HepG2 (cell line): Measurements from ENCODE around the gene NBR1. TPM values are rescaled to one million over a fixed set of nuclear protein-coding genes. Genes with fewer than 3 reads are reported as not detected.

Source experiments
- ATAC-seq: fragments of 200-7000 bp; cut with Tn5 transposase; 3 replicates; pipeline ENCODE4 v1.9.1; 2020; ENCODE audit warnings: mild to moderate bottlenecking, moderate library complexity
- BruUV-seq: library from RNA; stranded (reverse); fragments of 400-500 nt; replicated peaks from 2 replicates; lab custom pipeline; 2021; lab: Mats Ljungman, UMichigan
- CTCF ChIA-PET: fragments of 300-600 bp; formaldehyde crosslinking; extraction: SDS; loops from one replicate; lab custom pipeline; 2021; ENCODE audit warnings: low total read pairs, inconsistent platforms, low intra/inter-chr PET ratio; lab: Yijun Ruan, JAX
- POLR2A ChIA-PET: fragments of 350-600 bp; sonication (Branson Sonifier 250); formaldehyde crosslinking; loops from one replicate; lab custom pipeline; 2020; ENCODE audit warnings: antibody characterized with exemption, inconsistent platforms; lab: Yijun Ruan, JAX
- DNase-seq: peaks from one replicate; pipeline ENCODE4 v3.0.0-alpha.2; 2015; ENCODE audit warnings: low spot score
- FAIRE-seq: peaks from 3 replicates; lab custom pipeline; 2011; peaks lifted over from hg19 to GRCh38; lab: Jason Lieb, UNC
- H2AFZ ChIP-seq: one replicate; pipeline ENCODE4 v1.6.1; 2011; ENCODE audit warnings: low read length, inconsistent platforms
- H3K27ac ChIP-seq: fragments of 300-600 bp; 3 replicates; pipeline ENCODE4 v1.8.0; 2011; ENCODE audit warnings: mixed run types, mild to moderate bottlenecking, mixed read lengths, low read length, inconsistent platforms; ENCODE audit not compliant: insufficient read depth; ENCODE audit errors: extremely low read length
- H3K27me3 ChIP-seq, 2 experiments: fragments of 200-600 bp in 1 of 2; 2 replicates in 1 of 2; 3 replicates in 1 of 2; pipeline versions ENCODE4 v1.6.0 to v1.8.0; 2011; ENCODE audit warnings: low read length in 2 of 2, mild to moderate bottlenecking in 2 of 2, moderate library complexity in 2 of 2, inconsistent platforms in 1 of 2; ENCODE audit not compliant: insufficient read depth in 2 of 2, control insufficient read depth in 1 of 2
- H3K36me3 ChIP-seq, 2 experiments: fragments of 200-600 bp in 1 of 2; replicated peaks in 1 of 2; 2 replicates in 1 of 2; 3 replicates in 1 of 2; pipeline versions ENCODE4 v1.5.1 to v1.8.0; 2011; ENCODE audit warnings: low read length in 2 of 2, inconsistent platforms in 1 of 2; ENCODE audit not compliant: insufficient read depth in 2 of 2, control insufficient read depth in 1 of 2
- H3K4me1 ChIP-seq: 2 replicates; pipeline ENCODE4 v1.5.1; 2012; ENCODE audit warnings: low read length, inconsistent platforms; ENCODE audit not compliant: insufficient read depth
- H3K4me2 ChIP-seq: 2 replicates; pipeline ENCODE4 v1.6.0; 2011; ENCODE audit warnings: low read depth, low read length, inconsistent platforms
- H3K4me3 ChIP-seq, 3 experiments: fragments of 200-600 bp in 1 of 3; sonication (generic), shearing (Covaris generic) in 1 of 3; replicated peaks in 1 of 3; 2 replicates each; pipeline ENCODE4 v1.5.1; 2011 to 2016; ENCODE audit warnings: low read length in 3 of 3, inconsistent platforms in 2 of 3, low read depth in 2 of 3, mild to moderate bottlenecking in 2 of 3, control low read depth in 1 of 3, mixed read lengths in 1 of 3; ENCODE audit not compliant: insufficient read depth in 1 of 3
- H3K79me2 ChIP-seq: one replicate; pipeline ENCODE4 v1.6.1; 2011; ENCODE audit warnings: low read length, inconsistent platforms; ENCODE audit not compliant: insufficient read depth
- H3K9ac ChIP-seq: 2 replicates; pipeline ENCODE4 v1.6.0; 2011; ENCODE audit warnings: mild to moderate bottlenecking, low read depth, low read length, inconsistent platforms; ENCODE audit not compliant: insufficient read depth
- H3K9me3 ChIP-seq: 2 replicates; pipeline ENCODE4 v1.5.1; 2012; ENCODE audit warnings: mild to moderate bottlenecking, low read length
- H4K20me1 ChIP-seq: 2 replicates; pipeline ENCODE4 v1.6.0; 2011; ENCODE audit warnings: inconsistent platforms, mild to moderate bottlenecking, low read length, moderate library complexity; ENCODE audit not compliant: insufficient read depth
- EP300 ChIP-seq, 3 experiments: sonication (generic) in 1 of 3; formaldehyde crosslinking in 1 of 3; IDR thresholded peaks; 2 replicates each; pipeline versions ENCODE4 v1.5.1 to v1.6.1; 2011 to 2020; ENCODE audit warnings: low read depth in 2 of 3, low read length in 2 of 3, borderline replicate concordance in 1 of 3, improper control_type of control experiment in 1 of 3, mild to moderate bottlenecking in 1 of 3, missing genetic modification reagents in 1 of 3, moderate library complexity in 1 of 3
- KAT8 ChIP-seq: IDR thresholded peaks from 2 replicates; pipeline ENCODE4 v1.6.1; 2016; ENCODE audit warnings: missing genetic modification reagents, missing compliant biosample characterization
- NONO ChIP-seq, 2 experiments: fragments of 450-650 bp in 1 of 2; sonication (generic) in 1 of 2; formaldehyde crosslinking in 1 of 2; IDR thresholded peaks in 1 of 2; conservative IDR thresholded peaks in 1 of 2; 2 replicates each; pipeline versions ENCODE4 v1.6.1 to v1.8.0; 2017 to 2022; ENCODE audit warnings: mild to moderate bottlenecking in 1 of 2, missing genetic modification reagents in 1 of 2, moderate library complexity in 1 of 2
- ZBTB34 ChIP-seq: sonication (generic); formaldehyde crosslinking; IDR thresholded peaks from 2 replicates; pipeline ENCODE4 v1.8.0; 2022; ENCODE audit warnings: mild to moderate bottlenecking, missing genetic modification reagents
- ZNF256 ChIP-seq: sonication (generic); formaldehyde crosslinking; conservative IDR thresholded peaks from 2 replicates; pipeline ENCODE4 v1.4.0; 2020; ENCODE audit warnings: missing genetic modification reagents
- ZNF512 ChIP-seq: sonication (generic); formaldehyde crosslinking; IDR thresholded peaks from 2 replicates; pipeline ENCODE4 v1.4.0; 2020; ENCODE audit warnings: mild to moderate bottlenecking, missing genetic modification reagents
- ZNF609 ChIP-seq: sonication (generic); formaldehyde crosslinking; IDR thresholded peaks from 2 replicates; pipeline ENCODE4 v1.4.0; 2020; ENCODE audit warnings: mild to moderate bottlenecking, missing genetic modification reagents, borderline replicate concordance
- ZNF784 ChIP-seq: sonication (generic); formaldehyde crosslinking; IDR thresholded peaks from 2 replicates; pipeline ENCODE4 v1.5.1; 2020; ENCODE audit warnings: missing genetic modification reagents, mild to moderate bottlenecking, borderline replicate concordance
- WGBS: methylation state at CpG from one replicate; pipeline ENCODE4 v1.1.6; 2017; ENCODE audit warnings: low lambda C conversion rate; 5-methylcytosine and 5-hydroxymethylcytosine counted together
- in situ Hi-C: cut with HindIII; loops from 2 replicates; pipeline ENCODE4 v1.10.0; 2017; ENCODE audit warnings: low pct_unique_long_range_greater_than_20kb; ENCODE audit not compliant: extremely low pct_ligation_motif_present
- intact Hi-C: fragments of 100-400 bp; cut with micrococcal nuclease; formaldehyde crosslinking; loops from one replicate; pipeline ENCODE4 v1.10.0; 2022; ENCODE audit not compliant: unreplicated experiment
- polyA plus RNA-seq, 8 experiments: library from polyadenylated mRNA; depleted of rRNA in 3 of 8; stranded (reverse) in 7 of 8; unstranded in 1 of 8; fragments of >200 nt; fragmentation: Illumina TruSeq in 4 of 8; extraction: Trizol in 4 of 8; gene quantifications; 2 replicates each; pipeline versions ENCODE4 v1.2.1 to v1.2.3, GENCODE V29; 2011 to 2016; ENCODE audit warnings: low read depth in 4 of 8, missing spikeins in 1 of 8, mixed read lengths in 1 of 8; ENCODE audit not compliant: insufficient read depth in 1 of 8
- total RNA-seq, 5 experiments: library from RNA; depleted of rRNA; stranded (reverse); fragments of >200 nt; fragmentation: Illumina TruSeq; extraction: Trizol; gene quantifications; 2 replicates each; pipeline ENCODE4 v1.2.3, GENCODE V29; 2016; ENCODE audit warnings: low read depth in 1 of 5
- TF ChIP-seq, protein P1 (sequence below): sonication (generic); formaldehyde crosslinking; IDR thresholded peaks from 2 replicates; pipeline ENCODE4 v1.5.1; 2020; ENCODE audit warnings: mild to moderate bottlenecking, missing genetic modification reagents, moderate library complexity

The NBR1 gene
- total and polyA plus RNA-seq, 2 of the 13 experiments (the other 11 are each of a cell fraction or from before 2014, with no cell fraction given) = 51.7 to 121 TPM

DNA sequence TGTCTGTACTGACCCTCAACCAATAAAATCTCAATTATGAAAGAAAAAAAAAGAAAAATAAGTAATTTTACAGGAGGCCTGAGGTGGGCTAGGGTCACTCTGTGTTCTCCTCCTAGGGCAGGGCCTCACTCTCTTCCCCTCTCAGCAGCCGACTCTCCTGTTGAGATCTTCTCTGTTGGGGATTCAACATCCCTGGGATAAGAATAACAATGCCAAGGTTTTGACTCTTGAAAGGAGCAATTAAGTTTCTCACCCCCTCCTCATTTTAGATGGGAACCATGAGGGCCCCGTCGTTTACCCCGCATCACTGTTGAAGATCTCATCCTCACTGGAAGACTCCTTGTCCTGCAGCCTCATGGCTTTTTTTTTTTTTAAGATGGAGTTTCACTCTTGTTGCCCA is 24.4 kb upstream of the NBR1 start:
- ChIA-PET POLR2A (interaction anchor here (0.7 kb wide), 1 partner anchor 23 kb away, joined by 4 read pairs; no protein-coding TSS in a partner anchor), CTCF (no interaction called here)
- no TSS peak for BruUV-seq
- intact Hi-C loops = no loop called here
- WGBS = 96% methylated on average over 4 of the region's 4 CpGs
- peaks cover 6% of the 10 kb centered on the region for H3K4me1 ChIP-seq
- no peak overlapping the region for H3K4me3 ChIP-seq
- H4K20me1 ChIP-seq = no peaks in the 10 kb centered on the region
- no peak overlapping the region for H3K4me2 ChIP-seq
- H2AFZ ChIP-seq = no peak overlapping the region
- H3K27me3 ChIP-seq = no peaks in the 10 kb centered on the region
- in situ Hi-C loops = no loop called here
- H3K9ac ChIP-seq = no peak overlapping the region
- H3K36me3 ChIP-seq = peaks cover 8 to 23% of the 10 kb centered on the region in 2 experiments
- no peak overlapping the region for H3K27ac ChIP-seq
- no peaks in the 10 kb centered on the region for H3K79me2 ChIP-seq
- DNase-seq (no peak), FAIRE-seq (no peak), ATAC-seq (no peak)
- no peaks in the 10 kb centered on the region for H3K9me3 ChIP-seq
- TF ChIP-seq KAT8 (CRISPR knock-in tag) (no peak), NONO (IDR thresholded peaks at IDR 0.05) (no peak), NONO (CRISPR knock-in tag; conservative IDR thresholded peaks at IDR 0.05) (no peak), ZNF609 (CRISPR knock-in tag) (no peak), ZNF784 (no peak), EP300 (IDR thresholded peaks at IDR 0.05; ENCODE audit: low read depth in 2 of 2, low read length in 2 of 2) (no peak), EP300 (CRISPR knock-in tag; IDR thresholded peaks at IDR 0.05; ENCODE audit: borderline replicate concordance) (no peak), ZNF512 (CRISPR knock-in tag) (no peak), ZBTB34 (CRISPR knock-in tag) (no peak), ZNF256 (no peak)
- TF ChIP-seq, protein P1, sequence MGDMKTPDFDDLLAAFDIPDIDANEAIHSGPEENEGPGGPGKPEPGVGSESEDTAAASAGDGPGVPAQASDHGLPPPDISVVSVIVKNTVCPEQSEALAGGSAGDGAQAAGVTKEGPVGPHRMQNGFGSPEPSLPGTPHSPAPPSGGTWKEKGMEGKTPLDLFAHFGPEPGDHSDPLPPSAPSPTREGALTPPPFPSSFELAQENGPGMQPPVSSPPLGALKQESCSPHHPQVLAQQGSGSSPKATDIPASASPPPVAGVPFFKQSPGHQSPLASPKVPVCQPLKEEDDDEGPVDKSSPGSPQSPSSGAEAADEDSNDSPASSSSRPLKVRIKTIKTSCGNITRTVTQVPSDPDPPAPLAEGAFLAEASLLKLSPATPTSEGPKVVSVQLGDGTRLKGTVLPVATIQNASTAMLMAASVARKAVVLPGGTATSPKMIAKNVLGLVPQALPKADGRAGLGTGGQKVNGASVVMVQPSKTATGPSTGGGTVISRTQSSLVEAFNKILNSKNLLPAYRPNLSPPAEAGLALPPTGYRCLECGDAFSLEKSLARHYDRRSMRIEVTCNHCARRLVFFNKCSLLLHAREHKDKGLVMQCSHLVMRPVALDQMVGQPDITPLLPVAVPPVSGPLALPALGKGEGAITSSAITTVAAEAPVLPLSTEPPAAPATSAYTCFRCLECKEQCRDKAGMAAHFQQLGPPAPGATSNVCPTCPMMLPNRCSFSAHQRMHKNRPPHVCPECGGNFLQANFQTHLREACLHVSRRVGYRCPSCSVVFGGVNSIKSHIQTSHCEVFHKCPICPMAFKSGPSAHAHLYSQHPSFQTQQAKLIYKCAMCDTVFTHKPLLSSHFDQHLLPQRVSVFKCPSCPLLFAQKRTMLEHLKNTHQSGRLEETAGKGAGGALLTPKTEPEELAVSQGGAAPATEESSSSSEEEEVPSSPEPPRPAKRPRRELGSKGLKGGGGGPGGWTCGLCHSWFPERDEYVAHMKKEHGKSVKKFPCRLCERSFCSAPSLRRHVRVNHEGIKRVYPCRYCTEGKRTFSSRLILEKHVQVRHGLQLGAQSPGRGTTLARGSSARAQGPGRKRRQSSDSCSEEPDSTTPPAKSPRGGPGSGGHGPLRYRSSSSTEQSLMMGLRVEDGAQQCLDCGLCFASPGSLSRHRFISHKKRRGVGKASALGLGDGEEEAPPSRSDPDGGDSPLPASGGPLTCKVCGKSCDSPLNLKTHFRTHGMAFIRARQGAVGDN (CRISPR knock-in tag) = no peak
